Measurements from ENCODE around the gene SGCD.

Gene SGCD

GRCh38 chr5:156534085-156534484 lies 207.1 kb downstream of the SGCD start:
- H3K27ac ChIP-seq, result no peak overlapping the region
- H3K4me3 ChIP-seq, result no peak overlapping the region

DNA sequence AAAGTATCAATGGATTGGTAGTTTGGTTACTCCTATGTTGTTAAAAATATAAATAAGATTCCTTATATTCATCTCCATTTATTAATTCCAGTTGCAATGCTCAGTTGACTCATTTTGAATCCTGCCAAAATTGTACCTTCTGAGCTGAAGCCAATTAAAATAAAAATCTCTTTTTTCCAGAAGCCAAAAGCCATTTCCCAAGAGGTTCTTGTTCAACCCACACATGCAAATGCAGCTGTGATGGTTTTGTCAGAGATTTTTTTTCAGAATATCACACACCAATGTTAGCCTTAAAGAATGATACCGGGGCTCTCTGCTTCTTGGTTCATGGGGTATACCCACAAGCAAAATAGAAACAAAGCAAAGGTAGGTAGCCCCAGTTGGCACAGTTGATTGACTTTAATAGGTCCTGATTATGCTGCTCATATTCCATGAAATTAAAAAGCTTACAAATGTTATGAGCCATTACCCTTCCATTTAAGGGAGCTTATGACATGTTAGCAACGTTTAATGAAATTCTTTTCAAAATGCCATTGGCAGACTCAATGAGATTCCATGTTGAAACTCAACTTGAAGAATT lies 208.0 kb downstream of the SGCD start:
- no peak overlapping the region for H3K4me3 ChIP-seq
- no peak overlapping the region for H3K27ac ChIP-seq

GRCh38 chr5:156540491-156540890 lies 213.5 kb downstream of the SGCD start:
- no peak overlapping the region for H3K27ac ChIP-seq
- no peak overlapping the region for H3K4me3 ChIP-seq

DNA sequence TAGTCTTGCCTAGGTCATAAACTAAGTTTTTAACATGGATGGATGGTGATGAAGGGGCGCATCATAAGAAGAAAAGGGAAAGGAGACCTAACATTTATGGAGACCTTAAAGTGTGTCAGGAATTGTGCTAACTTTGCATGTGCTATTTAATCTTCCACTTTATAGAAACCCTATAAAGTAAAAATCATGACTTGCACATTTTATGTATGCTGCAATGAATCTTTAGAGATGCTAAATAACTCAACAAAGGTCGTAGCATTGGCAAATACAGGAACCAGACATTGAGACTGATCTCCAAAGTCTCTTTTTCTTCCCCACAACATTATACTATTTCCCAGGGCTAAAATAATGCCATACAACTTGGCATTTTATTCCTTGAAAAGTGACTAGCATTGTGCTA lies 214.6 kb downstream of the SGCD start:
- Histone ChIP-seq H3K27ac (no peak overlapping the region), H3K4me3 (no peak overlapping the region)

GRCh38 chr5:156543348-156544145 lies 216.6 kb downstream of the SGCD start:
- no peak overlapping the region for H3K4me3 ChIP-seq
- no peak overlapping the region for H3K27ac ChIP-seq

GRCh38 chr5:156552855-156553358 lies 225.9 kb downstream of the SGCD start:
- no peak overlapping the region for H3K4me3 ChIP-seq
- no peak overlapping the region for H3K27ac ChIP-seq

DNA sequence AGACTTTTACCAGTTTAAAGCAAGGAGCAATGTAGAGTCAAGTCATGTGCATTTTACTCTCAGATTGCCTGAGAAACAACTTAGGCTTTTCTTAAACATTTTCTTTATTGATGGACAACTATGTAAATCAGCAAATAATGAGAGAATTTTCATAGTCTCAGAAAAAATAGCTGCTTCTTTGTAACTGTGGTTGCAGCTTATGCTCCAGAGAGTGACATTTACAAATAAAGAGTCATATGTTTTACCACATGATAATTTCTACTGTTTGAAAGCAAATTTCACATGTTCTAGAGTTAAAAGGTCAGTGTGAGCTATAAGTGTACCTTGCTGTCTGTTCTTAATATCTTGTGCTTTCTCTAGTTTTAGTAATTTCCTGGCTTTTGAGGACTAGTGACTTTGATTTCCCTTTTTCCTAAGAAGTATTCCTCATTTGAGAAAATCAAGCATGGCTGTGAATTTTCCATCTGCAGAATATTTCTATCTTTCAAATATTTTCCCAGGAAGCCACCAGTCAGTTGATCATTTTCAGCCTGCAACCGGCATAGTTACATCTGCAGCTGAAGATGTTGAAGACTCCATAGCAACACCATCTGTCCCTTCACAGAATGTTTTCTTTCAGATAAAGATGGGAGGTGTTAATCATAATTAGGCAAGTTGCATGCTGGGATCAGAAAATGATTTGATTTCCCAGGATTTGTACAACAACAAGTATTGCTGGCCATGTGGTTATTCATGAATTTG lies 229.9 kb downstream of the SGCD start:
- Histone ChIP-seq H3K4me3 (no peak overlapping the region), H3K27ac (no peak overlapping the region)

DNA sequence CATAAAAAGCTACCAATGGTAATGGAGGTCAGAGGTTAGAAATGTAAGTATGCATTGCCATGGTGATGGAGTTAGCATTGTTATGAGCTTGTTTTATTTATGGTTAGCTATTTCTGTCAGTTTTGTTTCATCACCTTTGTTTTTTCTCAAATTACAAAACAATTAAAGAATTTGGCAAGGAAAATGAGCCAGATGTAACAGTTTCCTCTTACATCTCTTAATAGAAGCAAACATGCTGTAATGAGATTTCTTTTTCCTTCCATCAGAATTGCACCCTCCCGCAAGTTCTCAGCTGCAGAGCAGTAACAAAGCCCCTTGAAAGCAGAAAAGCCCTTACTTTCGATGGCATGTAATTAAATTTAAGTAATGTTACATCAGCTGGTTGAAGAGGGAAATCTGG lies 233.0 kb downstream of the SGCD start:
- Histone ChIP-seq H3K27ac (no peak overlapping the region), H3K4me3 (no peak overlapping the region)

GRCh38 chr5:156561651-156562050 lies 234.7 kb downstream of the SGCD start:
- Histone ChIP-seq H3K27ac (no peak overlapping the region), H3K4me3 (no peak overlapping the region)

GRCh38 chr5:156570615-156571014 lies 243.7 kb downstream of the SGCD start:
- Histone ChIP-seq H3K4me3 (no peak overlapping the region), H3K27ac (no peak overlapping the region)

- H3K27ac ChIP-seq, result no peak overlapping the region
- H3K4me3 ChIP-seq, result no peak overlapping the region
Measured at GRCh38 chr5:156581725-156582124, 254.8 kb downstream of the SGCD start.

DNA sequence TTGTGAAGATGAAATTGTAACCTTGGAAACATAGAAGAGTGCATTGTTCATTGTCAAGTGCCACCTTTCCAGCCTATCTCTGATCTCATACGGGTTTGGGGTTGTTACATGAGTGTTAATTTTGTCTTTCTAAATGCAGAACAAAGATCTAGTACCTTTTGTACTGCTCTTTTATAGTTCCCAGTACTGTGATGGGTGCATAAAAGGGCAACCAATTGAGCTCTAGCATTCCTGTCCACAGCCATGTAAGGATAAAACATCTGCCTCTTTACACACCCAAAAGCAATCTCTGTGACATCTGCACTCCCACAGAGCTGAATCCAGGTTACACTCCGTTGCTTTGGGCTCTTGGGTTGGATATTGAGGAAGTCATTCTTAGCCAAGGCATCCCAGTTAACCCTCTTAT lies 255.2 kb downstream of the SGCD start:
- H3K27ac ChIP-seq, result no peak overlapping the region

GRCh38 chr5:156584871-156585270 lies 257.9 kb downstream of the SGCD start:
- Histone ChIP-seq H3K27ac (no peak overlapping the region), H3K4me3 (no peak overlapping the region)

More for the DNA sequence above, 255.2 kb downstream of the SGCD start:
- H3K4me3 ChIP-seq, result no peak overlapping the region

DNA sequence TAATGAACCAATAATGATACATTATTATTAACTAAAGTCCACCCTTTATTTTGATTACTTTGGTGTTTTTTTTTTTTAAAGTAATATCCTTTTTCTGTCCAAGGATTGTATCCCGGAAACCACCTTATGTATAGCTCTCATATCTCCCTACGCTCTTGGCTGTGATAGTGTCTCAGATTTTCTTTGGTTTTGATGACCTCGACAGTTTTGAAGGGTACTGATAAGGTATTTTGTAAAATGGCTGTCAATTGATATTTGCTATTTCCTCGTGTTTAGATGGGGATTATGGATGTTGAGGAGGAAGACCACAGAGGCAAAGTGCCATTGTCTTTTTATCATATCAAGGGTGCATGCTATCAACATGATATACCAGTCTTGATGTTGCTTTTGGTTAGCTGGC lies 259.0 kb downstream of the SGCD start:
- no peak overlapping the region for H3K27ac ChIP-seq

GRCh38 chr5:156587012-156587411 lies 260.0 kb downstream of the SGCD start:
- Histone ChIP-seq H3K4me3 (no peak overlapping the region), H3K27ac (no peak overlapping the region)

More for the DNA sequence above, 259.0 kb downstream of the SGCD start:
- no peak overlapping the region for H3K4me3 ChIP-seq

- no peak overlapping the region for H3K27ac ChIP-seq
Measured at GRCh38 chr5:156588306-156588705, 261.3 kb downstream of the SGCD start.

GRCh38 chr5:156589104-156589945 lies 262.4 kb downstream of the SGCD start:
- H3K4me3 ChIP-seq, result no peak overlapping the region

More at GRCh38 chr5:156588306-156588705, 261.3 kb downstream of the SGCD start:
- no peak overlapping the region for H3K4me3 ChIP-seq

GRCh38 chr5:156589946-156590216 lies 262.9 kb downstream of the SGCD start:
- H3K27ac ChIP-seq, result no peak overlapping the region
- no peak overlapping the region for H3K4me3 ChIP-seq

More at GRCh38 chr5:156589104-156589945, 262.4 kb downstream of the SGCD start:
- H3K27ac ChIP-seq, result no peak overlapping the region

- Histone ChIP-seq H3K4me3 (no peak overlapping the region), H3K27ac (no peak overlapping the region)
Measured at GRCh38 chr5:156590978-156591377, 264.0 kb downstream of the SGCD start.

- no peak overlapping the region for H3K4me3 ChIP-seq
- no peak overlapping the region for H3K27ac ChIP-seq
Measured at GRCh38 chr5:156591631-156592030, 264.7 kb downstream of the SGCD start.

Measured in skin epidermis (tissue), 12 donors.